ENCODE measurements around the gene CAVIN2.
"Not testable (repeated sequence)": the region's sequence is repeated elsewhere in the genome, so short reads cannot be mapped to it uniquely, and the experiment has no call there.

Gene CAVIN2

DNA sequence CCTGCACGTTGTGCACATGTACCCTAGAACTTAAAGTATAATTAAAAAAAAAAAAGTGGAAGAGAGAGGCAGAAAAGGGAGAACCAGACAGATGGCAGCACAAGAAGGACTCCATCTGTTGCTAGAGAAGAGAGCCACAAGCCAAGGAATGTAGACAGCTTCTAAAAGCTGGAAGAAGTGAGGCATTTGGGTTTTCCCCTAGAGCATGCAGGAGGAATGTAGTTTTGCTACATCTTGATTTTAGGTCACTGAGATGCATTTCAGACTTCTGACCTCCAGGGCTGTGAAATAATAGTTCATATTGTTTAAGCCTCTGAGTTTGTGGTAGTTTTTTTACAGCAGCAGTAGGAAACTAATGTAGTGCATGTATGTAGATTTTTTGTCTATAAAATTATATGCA, 46.0 kb downstream of the CAVIN2 start:
- no peak for DNase-seq (ENCODE audit: low spot score)

DNA sequence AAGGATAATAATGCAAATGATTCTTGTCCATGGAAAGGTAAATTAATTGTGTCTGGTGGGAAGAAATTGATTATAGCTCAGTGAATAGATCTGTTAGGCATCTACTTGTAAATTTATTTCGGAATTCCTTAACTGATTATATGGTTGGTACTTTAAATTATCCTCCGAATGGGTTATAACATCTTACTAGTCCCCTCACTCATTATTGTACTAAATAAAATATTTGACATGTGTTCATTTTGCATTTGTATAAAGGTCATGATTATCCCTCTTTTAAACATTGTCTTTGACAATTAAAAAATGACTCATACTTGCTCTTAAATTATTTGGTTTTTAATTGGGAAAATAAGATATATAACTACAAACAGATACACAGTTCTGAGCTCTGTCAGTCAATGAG, 47.4 kb downstream of the CAVIN2 start:
- DNase-seq (ENCODE audit: low spot score) = no peak

DNA sequence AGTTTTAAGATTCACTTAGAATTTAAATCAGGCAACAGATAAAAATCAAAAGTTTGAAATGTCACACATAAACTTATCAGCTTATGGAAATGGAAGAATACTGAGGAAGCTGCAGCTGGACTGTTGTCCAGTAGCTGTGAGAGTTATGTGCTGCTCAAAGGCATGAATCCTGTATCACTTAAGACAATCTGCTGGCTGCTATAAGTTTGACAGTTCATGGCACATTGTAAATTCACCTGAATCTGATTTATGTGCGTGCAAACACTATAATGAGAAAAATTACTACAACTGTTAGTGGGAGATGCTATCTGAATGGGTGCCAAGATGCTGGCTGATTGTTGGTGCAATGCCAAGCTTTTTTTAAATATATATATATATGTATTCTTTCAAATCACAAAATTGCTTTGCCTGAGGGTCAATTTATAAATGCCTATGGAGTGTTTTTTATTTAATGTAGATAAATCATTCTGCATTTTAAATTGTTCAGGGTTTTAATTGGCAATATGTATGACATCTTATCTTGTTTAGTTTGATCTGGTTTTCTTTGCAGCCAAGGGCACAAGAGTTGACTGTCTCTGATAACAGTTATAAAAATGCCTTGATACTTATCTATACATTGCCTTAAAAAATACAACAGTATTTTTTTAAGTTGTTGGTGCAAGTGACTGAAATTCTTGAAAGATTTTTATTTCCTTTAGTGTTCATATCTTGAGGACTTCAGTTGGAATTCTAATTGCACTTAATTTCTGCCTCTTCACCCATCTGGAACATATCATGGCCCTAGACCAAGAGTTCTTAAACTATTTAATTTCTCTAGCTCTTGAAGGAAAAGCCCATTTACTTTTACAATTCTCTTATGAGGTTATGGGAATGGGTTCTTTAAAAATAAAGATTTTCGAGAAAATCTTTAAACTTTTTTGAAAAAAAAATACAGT, 48.7 kb downstream of the CAVIN2 start:
- DNase-seq (ENCODE audit: low spot score) = no peak

DNA sequence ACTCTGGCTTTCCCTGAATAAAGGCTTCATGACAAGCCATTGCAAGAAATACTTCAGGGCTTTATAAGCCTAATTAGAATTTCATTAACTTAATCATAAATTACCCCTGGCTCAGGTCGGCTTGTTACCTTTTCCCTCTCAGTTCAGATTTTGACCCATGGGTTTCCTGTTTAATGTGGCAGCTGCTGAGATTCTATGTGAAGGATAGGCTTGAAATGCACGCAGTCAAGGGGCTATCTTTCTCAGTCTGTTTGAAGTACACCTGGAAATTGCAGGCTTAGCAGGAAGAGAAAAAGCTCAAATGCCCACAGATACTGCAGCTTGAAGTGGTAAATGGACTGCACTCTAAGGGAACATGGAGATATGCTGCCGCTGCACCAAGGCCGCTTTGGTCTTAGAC, 49.4 kb downstream of the CAVIN2 start:
- DNase-seq (ENCODE audit: low spot score) = no peak

DNA sequence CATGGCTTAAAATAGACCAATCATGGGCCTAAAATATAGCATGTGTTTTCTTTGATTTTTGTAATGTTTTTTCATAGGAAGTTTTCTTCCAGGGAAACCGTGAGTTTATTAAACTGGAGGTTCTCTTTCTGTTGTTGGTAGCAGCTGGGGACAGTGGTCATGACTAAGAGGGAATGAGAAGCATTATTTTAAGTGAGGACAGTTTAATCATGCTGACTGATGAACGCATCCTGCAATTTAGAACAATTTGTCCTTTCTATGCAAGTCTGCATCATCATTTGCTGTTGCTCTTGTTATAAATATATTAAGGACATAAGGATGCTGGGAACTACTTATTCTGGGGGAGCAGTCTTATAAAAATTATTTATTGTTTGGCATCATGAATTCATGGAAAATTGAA, 51.2 kb downstream of the CAVIN2 start:
- DNase-seq (ENCODE audit: low spot score) = no peak

DNA sequence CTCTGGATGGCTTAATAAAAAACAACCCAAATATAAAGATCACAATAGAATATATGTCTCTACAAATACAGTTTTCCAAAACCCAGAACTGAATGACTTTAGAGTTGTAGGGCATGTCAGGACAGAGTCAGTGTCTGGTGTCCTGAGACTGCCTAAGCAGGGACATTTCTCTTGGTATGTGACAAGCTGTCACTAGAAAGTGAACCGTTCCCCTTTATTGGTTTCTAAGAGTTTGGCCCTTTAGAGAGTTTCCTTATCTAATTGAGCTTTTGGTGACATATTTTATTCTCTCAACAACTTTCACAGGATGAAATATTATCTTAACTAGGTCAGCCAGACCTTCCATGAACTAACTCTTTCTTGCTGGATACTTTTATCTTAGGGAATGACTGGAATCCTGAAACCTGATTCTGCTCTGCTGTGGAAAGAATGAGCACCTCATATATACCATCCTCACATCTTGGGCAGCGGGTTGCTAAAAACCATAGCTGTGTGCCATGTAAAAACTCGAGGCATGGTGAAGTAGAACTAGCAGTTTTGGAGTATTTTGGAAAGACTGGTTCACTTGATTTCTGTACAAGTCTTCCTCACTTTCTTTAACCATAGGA, 54.8 kb downstream of the CAVIN2 start:
- no peak for DNase-seq (ENCODE audit: low spot score)

DNA sequence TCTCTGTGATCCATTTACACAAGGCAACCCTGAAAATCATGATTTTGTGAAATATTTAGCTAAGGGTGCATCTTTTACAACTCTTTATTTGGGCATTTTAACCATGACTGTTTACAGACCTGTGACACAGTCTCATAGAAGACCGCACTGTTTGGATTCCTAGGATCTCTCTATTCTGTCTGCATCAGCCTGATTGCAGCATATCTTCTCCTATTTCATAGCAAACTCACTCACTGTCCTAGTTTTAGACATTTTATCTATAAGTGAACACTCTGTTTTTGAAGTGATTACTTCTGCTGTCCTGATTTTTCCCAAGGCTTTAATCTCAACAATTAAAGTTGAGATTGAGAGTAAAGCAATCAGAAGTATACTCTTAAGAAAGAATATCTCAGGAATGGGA, 56.2 kb downstream of the CAVIN2 start:
- no peak for DNase-seq (ENCODE audit: low spot score)

DNA sequence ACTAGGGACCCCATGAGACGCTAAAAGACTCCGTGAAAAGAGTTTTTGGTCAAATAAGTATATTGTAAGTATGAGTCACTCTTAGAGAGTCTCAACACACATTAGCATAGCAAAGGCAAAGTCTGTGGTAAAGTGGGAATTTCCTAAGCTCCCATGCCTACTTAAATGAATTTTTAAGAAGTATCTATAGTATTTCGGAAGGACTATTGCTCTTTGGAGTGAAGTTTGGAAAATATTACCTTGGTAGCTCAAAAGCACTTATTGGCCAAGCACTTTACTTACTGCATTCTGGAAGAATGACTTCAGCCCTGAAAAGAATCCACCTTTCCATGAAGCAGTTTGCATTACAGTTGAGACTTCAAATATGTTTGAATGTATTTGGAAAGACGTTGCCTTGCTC, 57.1 kb downstream of the CAVIN2 start:
- DNase-seq (ENCODE audit: low spot score) = no peak

DNA sequence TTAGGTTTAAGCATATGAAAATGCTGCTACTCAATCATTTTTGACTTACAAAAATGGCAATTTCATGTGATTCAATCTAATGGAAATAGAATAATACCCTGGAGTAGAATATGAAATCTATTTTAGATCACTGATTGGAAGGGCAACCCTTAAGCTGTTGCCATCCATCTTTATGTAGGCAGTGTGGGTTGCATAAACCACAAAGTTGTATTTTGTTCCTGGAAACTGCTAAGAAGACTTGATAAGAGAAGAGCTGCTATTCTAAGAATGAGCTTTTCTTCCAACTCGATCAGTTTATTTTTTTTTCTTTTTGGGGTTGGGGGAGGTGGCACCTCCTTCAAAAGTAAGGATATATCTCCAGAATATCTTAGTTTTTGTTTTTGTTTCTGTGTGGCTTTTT, 60.2 kb downstream of the CAVIN2 start:
- DNase-seq (ENCODE audit: low spot score) = no peak

DNA sequence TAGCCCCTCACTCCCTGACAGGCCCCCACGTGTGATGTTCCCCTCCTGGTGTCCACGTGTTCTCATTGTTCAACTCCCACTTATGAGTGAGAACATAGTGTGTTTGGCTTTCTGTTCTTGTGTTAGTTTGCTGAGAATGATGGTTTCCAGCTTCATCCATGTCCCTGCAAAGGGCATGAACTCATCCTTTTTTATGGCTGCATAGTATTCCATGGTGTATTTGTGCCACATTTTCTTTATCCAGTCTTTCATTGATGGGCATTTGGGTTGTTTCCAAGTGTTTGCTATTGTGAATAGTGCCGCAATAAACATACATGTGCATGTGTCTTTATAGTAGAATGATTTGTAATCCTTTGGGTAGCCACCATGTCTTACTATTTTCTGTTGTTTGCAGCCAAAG, 61.2 kb downstream of the CAVIN2 start:
- DNase-seq (ENCODE audit: low spot score) = not testable (repeated sequence)

All from ecto neural progenitor cell (in vitro differentiated cells).